HG03095 (cell line): ENCODE data around the gene PYY.
"Not testable (repeated sequence)": the region's sequence is repeated elsewhere in the genome, so short reads cannot be mapped to it uniquely, and the experiment has no call there.

Source experiments
- ATAC-seq: cut with Tn5 transposase; IDR thresholded peaks from one replicate; pipeline ENCODE4 v1.9.1; 2021; ENCODE audit warnings: moderate library complexity; ENCODE audit not compliant: unreplicated experiment

PYY gene

DNA sequence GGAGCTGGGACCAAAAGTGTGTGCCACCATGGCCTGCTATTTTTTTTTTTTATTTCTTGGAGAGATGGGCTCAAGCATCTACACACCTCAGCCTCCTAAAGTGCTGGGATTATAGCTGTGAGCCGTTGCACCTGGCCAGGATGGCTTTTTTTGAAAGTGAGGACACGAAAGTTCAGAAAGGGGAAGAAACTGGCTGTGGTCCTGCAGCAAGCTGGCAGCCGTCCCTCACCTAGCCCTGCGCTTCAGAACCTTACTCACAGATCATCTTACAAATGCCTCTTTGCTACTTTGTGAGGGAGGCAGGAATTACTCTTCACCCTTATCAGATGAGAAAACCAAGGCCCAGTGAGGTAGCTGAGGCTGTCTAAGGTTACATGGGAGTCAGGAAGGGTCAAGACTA is 7.0 kb downstream of the PYY start:
- no peak for ATAC-seq

DNA sequence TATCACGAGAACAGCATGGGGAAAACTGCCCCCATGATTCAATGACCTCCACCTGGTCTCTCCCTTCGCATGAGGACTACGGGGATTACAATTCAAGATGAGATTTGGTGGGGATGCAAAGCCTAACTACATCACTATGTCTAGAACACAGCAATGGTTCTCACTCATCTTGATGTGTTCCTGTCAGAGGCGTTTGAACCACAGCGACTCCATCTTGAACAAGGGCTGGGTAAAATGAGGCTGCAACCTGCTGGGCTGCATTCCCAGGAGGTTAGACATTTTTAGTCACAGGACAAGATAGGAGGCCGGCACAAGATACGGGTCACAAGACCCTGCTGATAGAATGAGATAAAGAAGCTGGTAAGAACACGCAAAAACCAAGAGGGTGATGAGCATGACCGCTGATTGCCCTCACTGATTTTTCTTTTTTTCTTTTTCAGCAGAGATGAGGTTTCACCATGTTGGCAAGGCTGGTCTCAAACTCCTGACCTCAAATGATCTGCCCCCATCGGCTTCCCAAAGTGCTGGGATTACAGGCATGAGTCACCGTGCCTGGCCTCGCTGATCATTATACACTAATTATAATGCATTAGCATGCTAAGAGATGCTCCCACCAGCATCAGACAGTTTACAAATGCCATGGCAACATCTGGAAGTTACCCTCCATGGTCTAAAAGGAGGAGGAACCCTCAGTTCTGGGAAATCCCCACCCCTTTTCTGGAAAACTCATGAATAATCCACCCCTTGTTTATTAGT is 8.5 kb downstream of the PYY start:
- ATAC-seq: no peak

DNA sequence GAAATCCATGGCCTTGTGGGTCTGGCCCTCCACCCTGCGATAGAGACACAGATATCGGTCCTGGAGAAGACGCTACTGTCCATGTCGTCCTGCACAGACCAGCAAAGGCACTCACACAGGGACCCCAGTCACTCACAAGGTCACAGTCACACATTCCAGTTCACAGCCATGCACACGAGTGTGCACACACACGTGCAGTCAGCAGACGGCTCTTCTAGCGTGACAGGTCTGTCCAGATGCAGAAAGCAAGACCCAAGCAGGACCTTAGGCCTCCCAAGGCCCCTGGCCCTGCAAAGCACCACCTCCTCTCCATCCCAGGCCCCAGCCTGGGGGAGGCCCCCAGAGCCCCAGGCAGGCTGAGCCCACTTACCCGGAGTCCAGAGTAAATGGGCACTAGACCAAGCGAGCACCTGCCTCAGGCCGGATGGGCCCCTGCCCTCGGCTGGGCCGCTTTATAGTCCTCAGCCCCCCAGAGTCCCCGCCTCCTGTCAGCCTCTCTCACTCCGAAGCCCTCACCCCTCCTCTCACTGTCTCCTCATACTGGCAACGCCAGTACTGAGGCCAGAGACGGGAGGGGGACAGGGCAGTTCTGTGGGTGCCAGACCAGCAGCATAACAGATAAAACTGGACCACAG is 11.6 kb downstream of the PYY start, which contains the start of gene PPY:
Gene PPY (minus strand): TSS at position 426 of the 635 bp plus-strand sequence. CDS start 822 bp downstream, outside the sequence.
- no peak for ATAC-seq

DNA sequence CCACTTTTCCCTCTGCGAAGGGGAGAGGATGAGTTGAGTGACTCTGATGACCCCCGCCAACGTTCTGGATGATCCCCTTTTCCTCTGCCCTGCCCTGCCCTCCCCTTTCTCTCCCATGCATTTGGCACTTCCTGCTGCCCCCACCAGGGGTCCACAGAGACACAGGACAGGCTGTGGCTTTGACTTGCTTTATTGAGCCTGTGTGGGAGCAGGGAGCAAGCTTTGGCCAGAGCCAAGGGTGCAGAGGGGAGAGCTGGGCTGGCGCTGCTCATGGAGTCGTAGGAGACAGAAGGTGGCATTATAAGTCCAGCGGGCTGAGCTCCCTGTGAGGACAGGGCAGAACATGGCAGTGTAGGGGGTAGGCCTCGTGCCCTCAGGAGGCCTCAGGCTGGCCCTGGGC is 13.1 kb downstream of the PYY start:
- no peak for ATAC-seq

DNA sequence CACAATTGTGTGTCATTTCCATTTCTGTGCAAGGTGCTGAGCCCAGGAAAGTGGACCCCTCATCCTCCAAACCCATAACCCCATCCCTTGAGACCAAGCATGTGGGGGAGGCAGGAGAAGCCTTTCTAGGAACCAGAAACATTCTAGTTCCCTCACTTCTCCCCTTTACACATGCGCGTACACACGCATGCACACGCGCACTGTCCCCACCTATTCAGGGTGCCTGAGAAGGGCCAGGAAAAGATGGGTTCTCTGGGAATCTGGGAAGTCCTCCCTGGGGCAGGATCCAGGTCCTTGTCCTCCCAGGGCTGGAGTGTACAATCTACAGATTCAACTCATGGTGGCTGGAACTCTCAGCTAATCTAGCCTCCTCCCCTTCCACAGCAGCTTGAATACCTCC is 13.9 kb downstream of the PYY start:
- no peak for ATAC-seq

DNA sequence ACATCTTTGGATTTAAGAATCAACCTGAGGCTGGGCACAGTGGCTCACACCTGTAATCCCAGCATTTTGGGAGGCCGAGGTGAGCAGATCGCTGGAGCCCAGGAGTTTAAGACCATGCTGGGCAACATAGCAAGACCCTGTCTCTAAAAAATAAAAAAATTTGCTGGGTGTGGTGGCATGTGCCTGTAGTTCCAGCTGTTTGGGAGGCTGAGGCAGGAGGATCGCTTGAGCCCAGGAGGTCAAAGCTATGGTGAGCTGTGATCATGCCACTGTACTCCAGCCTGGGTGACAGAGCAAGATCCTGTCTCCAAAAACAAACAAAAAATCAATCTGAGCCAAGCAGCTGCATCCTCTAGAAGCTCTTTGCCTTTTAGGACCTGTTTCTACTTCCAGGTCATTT is 14.3 kb downstream of the PYY start:
- not testable (repeated sequence) for ATAC-seq

DNA sequence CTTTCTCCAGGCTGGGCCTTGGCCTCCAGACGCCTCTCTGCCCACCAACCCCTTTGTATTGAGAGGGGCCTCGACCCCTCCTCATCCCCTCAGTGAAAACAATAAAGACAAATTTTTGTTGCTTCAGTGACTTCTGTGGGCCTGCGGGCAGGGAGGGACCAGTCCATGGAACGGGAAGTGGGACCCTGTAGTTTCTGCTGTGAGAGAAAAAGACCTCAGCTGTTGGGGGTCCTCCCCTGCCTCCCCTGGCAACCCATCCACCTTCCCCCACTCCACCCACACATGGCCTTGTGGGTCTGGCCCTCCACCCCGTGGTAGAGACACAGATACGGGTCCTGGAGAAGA is 14.9 kb downstream of the PYY start:
- no peak for ATAC-seq

DNA sequence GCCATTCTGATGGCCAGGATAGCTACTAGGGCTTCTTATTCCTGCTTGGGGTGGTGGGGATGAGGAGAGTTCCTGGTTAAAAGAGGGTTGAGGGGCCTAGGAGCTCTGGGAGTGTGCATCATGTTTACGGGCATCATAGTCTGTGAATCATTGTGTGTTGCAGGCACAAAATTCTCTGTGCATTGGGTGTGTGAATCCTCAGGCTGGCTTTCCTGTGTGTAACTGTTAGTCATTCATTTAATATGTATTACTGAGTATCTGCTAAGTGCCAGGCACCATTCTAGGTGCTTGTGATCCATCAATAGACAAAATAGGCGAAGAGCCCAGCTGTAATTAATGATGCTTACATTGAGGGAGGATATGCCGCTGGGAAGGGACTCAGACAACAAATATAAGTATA is 17.3 kb downstream of the PYY start:
- no peak for ATAC-seq

DNA sequence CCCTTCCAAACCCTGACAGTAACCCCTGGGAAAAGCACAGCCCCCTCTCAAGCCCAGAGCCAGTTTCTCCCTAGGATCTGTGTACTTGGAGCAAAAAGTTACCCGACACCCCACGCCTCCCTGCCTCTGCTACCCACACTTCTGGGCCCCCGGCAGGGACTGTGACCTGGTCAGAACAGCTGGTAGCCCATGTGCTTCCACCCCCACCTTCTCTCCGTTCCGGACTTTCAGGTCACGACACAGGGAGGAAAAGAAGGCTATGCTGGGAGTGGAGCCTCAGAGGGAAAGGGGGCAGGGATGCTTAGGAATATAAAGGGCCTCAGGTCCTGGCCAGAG is 17.8 kb downstream of the PYY start:
- ATAC-seq: no peak

DNA sequence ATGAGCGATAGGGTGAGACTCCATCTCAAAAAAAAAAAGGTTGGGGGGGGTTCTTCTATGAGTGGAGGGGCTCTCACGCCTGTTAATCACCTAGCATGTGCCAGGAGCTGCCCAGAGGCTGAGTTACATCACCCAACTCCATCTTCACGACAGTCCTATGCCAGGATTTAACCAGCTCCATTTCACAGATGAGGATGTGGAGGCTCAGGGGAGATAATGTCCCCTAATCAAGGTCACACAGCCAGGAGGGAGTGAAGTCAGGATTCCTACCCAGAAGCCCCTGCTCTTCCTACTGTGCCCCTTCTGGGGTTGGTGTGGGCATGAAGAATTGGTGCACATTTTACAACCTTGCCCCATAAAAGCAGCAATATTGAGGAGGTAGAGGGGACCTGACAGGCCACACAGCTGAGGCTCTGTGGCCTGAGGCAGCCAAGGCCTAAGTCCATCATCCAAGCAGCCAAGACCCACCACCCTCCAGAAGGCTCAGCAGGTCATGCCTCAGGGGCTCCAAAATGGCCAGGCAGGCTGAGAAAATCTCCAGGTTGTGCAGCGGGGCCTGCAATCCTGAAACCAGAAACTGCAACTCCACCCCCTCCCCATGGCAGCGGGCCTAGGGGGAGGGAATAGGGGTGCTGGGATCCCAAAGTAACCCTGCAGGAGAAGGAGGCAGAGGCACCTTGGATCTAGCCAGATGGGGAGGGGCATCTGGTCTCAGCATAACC is 18.4 kb downstream of the PYY start:
- no peak for ATAC-seq

DNA sequence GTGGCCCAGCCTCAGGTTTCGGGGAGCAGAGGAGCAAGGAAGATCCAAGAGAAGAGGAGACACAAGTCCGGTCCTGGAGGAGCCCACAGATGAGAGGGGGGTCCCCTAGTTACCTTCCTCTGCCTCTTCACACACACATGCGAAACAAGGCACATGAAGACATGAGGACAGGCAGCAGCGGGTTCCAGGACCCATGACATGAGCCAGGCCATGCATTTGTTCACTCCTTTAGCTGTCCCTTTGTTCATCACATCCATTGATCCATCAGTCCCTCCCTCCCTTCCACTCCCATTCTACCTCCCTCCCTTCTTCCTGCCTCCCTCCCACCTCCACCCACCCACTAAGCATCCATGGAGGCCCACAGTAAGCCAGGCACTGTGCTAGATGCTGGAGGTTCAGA is 20.8 kb downstream of the PYY start:
- no peak for ATAC-seq

DNA sequence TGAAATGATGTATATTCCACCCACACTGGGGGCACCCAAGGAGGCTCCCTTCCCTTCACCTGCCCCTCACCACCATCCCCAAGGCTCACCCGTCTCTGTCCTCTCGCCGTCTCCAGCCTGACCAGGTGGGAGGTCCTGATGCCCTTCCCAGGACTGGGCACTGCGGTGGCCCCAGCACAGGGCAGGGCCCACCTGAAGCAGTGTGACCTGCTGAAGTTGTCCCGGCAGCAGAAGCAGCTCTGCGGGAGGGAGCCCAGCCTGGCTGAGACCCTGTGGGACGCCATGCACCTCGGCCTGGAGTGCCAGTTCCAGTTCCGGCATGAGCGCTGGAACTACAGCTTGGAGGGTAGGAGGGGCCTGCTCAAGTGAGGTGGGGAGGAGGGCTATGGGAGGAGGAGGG is 21.4 kb downstream of the PYY start:
- ATAC-seq: no peak

DNA sequence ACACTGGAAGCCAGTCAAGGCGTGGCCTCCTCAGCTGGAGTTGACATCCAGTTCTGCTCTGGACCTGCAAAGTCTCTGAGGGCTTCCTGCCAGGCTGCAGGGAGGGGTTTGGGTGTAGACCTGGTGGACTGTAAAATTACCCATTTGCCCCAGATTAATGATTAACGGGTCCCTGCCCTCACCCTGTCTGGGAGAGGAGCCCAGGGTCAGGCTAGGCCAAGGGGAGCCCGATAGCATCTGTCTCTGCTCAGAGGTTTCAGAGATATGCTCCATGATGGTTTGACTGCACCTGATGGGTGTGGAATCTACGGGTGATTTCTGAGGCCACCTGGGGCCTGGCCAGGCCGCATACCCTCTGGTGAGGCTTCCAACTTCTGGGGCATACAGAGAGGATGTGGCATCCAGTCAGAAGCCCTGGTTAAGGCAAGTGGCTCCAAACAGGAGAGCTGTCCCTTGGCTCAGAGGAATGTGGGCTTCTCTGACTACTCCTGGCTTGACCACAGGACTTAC is 22.6 kb downstream of the PYY start:
- no peak for ATAC-seq

DNA sequence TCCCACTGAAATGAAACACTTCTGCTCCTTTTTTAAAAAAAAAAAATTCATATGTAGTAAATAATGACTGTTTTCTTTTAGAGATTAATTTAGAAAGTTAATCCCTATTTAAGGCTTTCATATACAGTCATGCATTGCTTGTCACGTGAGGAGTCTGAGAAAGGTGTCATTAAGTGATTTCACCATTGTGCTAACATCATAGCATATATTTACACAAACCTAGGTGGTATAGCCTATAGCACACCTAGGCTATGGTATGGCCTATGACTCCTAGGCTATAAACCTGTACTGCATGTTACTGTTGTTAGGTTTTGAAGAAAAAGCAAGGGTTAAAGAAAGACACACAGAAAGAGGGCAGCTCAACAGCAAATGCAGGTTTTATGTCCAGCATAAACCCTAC is 25.1 kb downstream of the PYY start:
- no peak for ATAC-seq

DNA sequence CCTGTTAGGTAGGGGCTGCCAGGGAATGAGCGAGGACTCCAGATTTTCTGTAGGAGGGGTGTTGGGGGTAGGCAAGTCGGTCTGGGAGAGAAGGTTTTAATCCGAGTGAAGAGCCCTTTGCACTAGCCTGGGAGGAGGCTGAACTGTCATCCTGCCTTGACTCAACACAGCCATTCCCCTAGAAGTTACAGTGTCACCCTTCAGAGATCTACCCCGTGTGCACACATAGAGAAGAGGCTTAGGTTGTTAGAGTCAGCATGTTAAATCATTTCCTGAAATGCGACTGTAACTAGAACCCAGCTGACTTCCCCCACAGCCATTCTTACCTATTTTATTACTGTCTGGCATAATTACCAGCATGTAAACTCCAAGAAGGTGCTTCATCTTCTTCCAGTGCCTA is 25.8 kb downstream of the PYY start:
- not testable (repeated sequence) for ATAC-seq

DNA sequence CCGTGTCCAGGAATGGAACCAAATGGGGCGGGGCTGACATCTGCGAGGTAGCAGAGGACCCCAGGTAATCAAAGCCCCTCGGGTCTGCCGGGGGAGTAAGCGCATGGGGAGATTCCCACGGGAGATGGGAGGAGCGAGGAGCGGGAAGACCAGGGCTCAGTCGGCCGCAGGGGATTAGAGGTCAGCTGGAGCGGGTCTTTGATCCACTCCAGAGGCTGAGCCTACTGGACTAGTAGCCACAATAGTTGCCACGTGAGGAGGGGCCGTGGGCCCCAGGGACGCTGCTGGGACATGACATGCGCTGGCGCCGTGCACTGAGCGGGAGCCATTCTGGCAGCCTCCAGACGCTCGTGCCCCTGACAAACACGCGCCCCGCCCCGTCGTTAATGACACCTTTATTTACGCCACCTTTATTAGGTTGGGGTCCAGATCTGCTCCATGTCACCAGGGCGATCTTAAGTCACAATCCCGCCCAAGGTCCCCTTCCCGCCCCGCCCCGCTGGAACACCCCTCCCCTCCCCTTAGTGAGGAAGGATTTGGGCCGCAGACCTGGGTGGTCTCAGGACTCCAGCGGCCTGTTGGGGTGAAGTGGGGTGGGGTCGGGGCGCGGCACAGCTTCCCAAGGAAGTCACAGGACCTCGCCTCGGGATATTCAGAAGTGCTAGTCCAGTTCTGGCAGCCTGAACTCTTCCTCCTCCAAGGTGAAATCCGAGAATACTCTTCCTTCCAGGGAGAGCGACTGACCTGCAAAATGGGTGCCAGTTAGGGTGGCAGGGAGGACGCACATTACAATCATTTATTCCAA is 26.5 kb downstream of the PYY start:
- no peak for ATAC-seq

DNA sequence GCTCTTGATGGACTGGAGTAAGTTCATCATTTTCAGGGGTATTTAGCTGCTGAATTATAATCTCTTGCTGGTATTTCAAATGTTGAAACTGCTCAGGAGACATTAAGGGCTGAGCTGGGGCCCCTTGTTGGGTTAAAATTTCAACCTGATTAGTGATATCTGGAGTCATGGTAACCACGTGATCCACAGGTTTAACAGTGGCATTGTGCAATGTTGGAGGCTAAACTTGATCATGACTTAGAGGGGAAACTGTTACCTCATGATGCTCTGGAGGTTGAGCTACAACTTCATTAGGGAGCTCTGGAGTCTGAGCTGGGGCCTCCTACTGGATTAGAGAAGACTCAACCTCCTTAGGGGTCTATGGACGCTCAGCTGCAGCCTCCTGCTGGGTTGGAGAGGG is 29.2 kb downstream of the PYY start:
- no peak for ATAC-seq

DNA sequence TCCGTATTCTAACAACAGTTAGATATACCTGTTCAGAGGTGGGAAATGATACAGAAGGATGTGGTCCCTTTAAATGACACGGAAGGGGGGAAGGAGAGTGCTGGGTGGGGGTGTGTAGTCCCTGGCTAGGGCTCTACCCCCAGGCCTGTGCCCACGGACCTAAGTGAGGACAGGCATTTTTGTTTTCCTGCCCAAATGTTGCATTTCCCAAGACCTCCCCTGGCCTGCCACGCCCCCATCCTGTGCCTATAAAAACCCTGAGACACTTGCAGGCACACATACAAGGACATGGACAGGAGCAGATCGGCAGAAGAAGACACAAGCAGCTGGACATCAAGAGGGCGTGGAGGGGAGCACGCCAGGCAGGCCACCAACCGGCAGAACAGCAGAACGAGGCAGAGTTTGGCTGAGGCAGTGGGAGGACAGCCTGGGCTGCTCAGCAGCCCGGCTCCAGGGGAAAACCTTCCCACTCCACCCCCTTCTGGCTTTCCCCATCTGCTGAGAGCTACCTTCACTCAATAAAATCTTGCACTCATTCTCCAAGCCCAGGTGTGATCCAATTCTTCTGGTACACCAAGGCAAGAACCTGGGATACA is 33.1 kb downstream of the PYY start:
- no peak for ATAC-seq

DNA sequence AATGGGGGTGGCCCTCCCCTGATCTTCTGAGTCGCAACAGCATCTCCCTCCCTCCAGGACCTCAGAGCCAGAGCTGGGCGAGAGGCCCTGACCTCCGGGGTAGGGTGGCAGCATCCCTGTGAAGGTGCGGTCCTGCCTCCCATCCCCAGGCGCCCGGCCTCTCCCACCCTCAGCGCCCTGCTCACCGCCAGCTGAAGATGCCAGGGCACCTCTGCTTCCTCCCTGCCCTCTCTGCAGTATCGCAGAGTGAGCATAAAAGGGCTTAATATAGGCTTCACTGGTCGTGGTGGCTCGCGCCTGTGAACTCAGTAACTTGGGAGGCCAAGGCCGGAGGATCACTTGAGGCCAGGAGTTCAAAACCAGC is 35.7 kb downstream of the PYY start:
- no peak for ATAC-seq

DNA sequence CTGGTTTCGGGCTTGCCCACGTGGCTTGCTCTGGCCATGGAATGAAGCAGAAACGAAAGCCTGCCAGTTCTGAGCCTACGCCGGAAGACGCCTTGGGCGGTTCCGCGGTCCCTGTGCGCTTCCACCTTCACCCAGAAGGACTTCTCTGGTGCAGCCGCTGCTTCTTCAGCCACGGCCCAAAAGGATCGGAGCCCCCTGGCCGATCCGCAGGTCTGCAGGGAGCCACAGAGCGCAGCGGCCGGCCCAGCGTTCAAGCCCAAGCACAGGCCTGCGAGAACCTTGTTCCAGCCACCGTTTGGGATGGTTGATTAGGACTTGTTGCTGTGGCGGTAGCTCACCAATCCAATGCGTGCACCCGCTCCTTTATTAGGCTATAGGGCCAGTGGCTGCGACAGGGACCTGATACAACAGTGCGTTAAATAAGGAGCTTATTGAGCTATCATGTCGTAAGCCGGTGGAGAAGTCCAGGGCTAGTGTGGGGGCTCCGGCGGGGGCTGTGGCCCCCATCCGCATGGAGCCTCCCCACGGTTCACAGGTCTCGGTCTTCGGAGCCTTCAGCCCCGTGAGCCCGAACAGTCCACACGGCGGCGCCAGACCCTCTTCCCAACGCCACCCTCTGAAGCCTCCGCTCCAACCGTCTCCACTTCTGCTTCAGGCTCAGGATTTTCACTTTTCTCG is 36.3 kb downstream of the PYY start:
- no peak for ATAC-seq

DNA sequence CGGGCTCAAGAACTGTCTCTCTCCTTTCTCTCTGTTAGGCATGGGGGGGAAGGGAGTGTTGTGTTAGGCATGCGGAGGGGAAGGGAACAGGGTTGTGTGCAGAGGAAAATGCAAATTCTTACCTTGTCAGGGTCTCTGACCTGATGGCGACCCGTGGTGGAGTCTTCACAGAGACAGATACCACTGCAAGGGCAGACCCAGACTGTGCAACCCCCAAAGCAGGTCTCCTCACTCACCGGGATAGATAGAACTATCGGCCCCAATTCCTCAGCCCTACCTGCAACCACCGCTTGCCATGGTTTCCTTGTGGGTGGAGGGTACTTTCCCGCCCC is 36.8 kb downstream of the PYY start:
- ATAC-seq: no peak
